Measurements from ENCODE around the gene GEMIN4.
A peak's percentile ranks its signal among the peaks of the same experiment; 100 is the strongest.
"Not testable (repeated sequence)": the region's sequence is repeated elsewhere in the genome, so short reads cannot be mapped to it uniquely, and the experiment has no call there.

The GEMIN4 gene

GRCh38 chr17:752002-752619, at the start of gene GEMIN4:
GEMIN4 (minus strand) TSS chr17:752264; CDS start chr17:752142, 122 bp downstream.
- FAIRE-seq (peak; percentile 88), DNase-seq (ENCODE audit: insufficient read length, low spot score) (peak; percentile 97)

- DNase-seq (ENCODE audit: insufficient read length, low spot score): no peak
- FAIRE-seq: no peak
These were observed 49.6 kb upstream of the GEMIN4 start for GRCh38 chr17:801660-802059.

GRCh38 chr17:800446-801242, 48.6 kb upstream of the GEMIN4 start:
- DNase-seq (ENCODE audit: insufficient read length, low spot score): no peak
- no peak for FAIRE-seq

GRCh38 chr17:799261-799660, 47.2 kb upstream of the GEMIN4 start:
- DNase-seq (ENCODE audit: insufficient read length, low spot score): no peak
- FAIRE-seq: no peak

- no peak for FAIRE-seq
- DNase-seq (ENCODE audit: insufficient read length, low spot score): no peak
These were observed 46.2 kb upstream of the GEMIN4 start for GRCh38 chr17:798246-798645.

GRCh38 chr17:797236-797840, 45.3 kb upstream of the GEMIN4 start:
- DNase-seq (ENCODE audit: insufficient read length, low spot score) (no peak), FAIRE-seq (no peak)

- DNase-seq (ENCODE audit: insufficient read length, low spot score): no peak
- FAIRE-seq: no peak
These were observed 44.5 kb upstream of the GEMIN4 start for GRCh38 chr17:796609-797008.

GRCh38 chr17:795721-796120, 43.7 kb upstream of the GEMIN4 start:
- FAIRE-seq (no peak), DNase-seq (ENCODE audit: insufficient read length, low spot score) (no peak)

- FAIRE-seq (no peak), DNase-seq (ENCODE audit: insufficient read length, low spot score) (no peak)
These were observed 43.2 kb upstream of the GEMIN4 start for GRCh38 chr17:795276-795675.

GRCh38 chr17:794876-795275, 42.8 kb upstream of the GEMIN4 start:
- peak; percentile 76 for FAIRE-seq
- DNase-seq (ENCODE audit: insufficient read length, low spot score): peak; percentile 77

GRCh38 chr17:792277-792676, 40.2 kb upstream of the GEMIN4 start:
- DNase-seq (ENCODE audit: insufficient read length, low spot score): no peak

GRCh38 chr17:791829-792228, 39.8 kb upstream of the GEMIN4 start:
- DNase-seq (ENCODE audit: insufficient read length, low spot score) (no peak), FAIRE-seq (no peak)

More at GRCh38 chr17:792277-792676, 40.2 kb upstream of the GEMIN4 start:
- peak; percentile 31 for FAIRE-seq

- not testable (repeated sequence) for FAIRE-seq
These were observed 38.8 kb upstream of the GEMIN4 start for GRCh38 chr17:790874-791247.

GRCh38 chr17:789931-790873, 38.1 kb upstream of the GEMIN4 start:
- FAIRE-seq: peak; percentile 90
- not testable (repeated sequence) for DNase-seq (ENCODE audit: insufficient read length, low spot score)

More at GRCh38 chr17:790874-791247, 38.8 kb upstream of the GEMIN4 start:
- not testable (repeated sequence) for DNase-seq (ENCODE audit: insufficient read length, low spot score)

GRCh38 chr17:789160-789840, 37.2 kb upstream of the GEMIN4 start:
- no peak for DNase-seq (ENCODE audit: insufficient read length, low spot score)
- FAIRE-seq: no peak

- no peak for DNase-seq (ENCODE audit: insufficient read length, low spot score)
- FAIRE-seq: peak; percentile 13
These were observed 36.5 kb upstream of the GEMIN4 start for GRCh38 chr17:788551-788950.

GRCh38 chr17:787641-788221, 35.7 kb upstream of the GEMIN4 start:
- no peak for DNase-seq (ENCODE audit: insufficient read length, low spot score)
- FAIRE-seq: no peak

- not testable (repeated sequence) for DNase-seq (ENCODE audit: insufficient read length, low spot score); FAIRE-seq
These were observed 33.8 kb upstream of the GEMIN4 start for GRCh38 chr17:785901-786300.

GRCh38 chr17:784143-784542, 32.1 kb upstream of the GEMIN4 start:
- FAIRE-seq (peak; percentile 80), DNase-seq (ENCODE audit: insufficient read length, low spot score) (no peak)
